NCI-H69 (cell line): ENCODE results near the gene VPS51.
"Not testable (repeated sequence)": the region's sequence is repeated elsewhere in the genome, so short reads cannot be mapped to it uniquely, and the experiment has no call there.

Source experiments
- DNase-seq: peaks from one replicate; lab custom pipeline; 2025; lab: John Stamatoyannopoulos, UW

Gene VPS51

GRCh38 chr11:65134240-65134951, 38.4 kb downstream of the VPS51 start, which contains the start of gene SYVN1:
Gene SYVN1 (minus strand): TSS chr11:65134519. CDS start chr11:65133601, 918 bp downstream.
- DNase-seq = peak; percentile 96

- peak; percentile 99 for DNase-seq
Measured at GRCh38 chr11:65134952-65135632, 39.1 kb downstream of the VPS51 start.

- DNase-seq = peak; percentile 51
Measured at GRCh38 chr11:65135633-65136145, 39.7 kb downstream of the VPS51 start.

GRCh38 chr11:65136515-65137096, 40.6 kb downstream of the VPS51 start:
- DNase-seq = no peak

GRCh38 chr11:65141896-65142494, 46.0 kb downstream of the VPS51 start:
- DNase-seq = no peak

- DNase-seq = no peak
Measured at GRCh38 chr11:65147352-65148075, 51.5 kb downstream of the VPS51 start.

GRCh38 chr11:65148657-65149056, 52.6 kb downstream of the VPS51 start:
- no peak for DNase-seq

- not testable (repeated sequence) for DNase-seq
Measured at GRCh38 chr11:65150131-65150508, 54.1 kb downstream of the VPS51 start.

GRCh38 chr11:65150509-65151299, 54.7 kb downstream of the VPS51 start:
- DNase-seq = peak; percentile 91

- no peak for DNase-seq
Measured at GRCh38 chr11:65151331-65151899, 55.4 kb downstream of the VPS51 start.

- no peak for DNase-seq
Measured at GRCh38 chr11:65152122-65152521, 56.1 kb downstream of the VPS51 start.

GRCh38 chr11:65156256-65156655, 60.2 kb downstream of the VPS51 start:
- no peak for DNase-seq

- no peak for DNase-seq
Measured at GRCh38 chr11:65156926-65157325, 60.9 kb downstream of the VPS51 start.

- DNase-seq = no peak
Measured at GRCh38 chr11:65157336-65157735, 61.3 kb downstream of the VPS51 start.

GRCh38 chr11:65159012-65159411, 63.0 kb downstream of the VPS51 start:
- DNase-seq = no peak

- no peak for DNase-seq
Measured at GRCh38 chr11:65160643-65161042, 64.6 kb downstream of the VPS51 start.
